GM21360 (cell line): ENCODE measurements around the gene TIMD4.
"Not testable (repeated sequence)": the region's sequence is repeated elsewhere in the genome, so short reads cannot be mapped to it uniquely, and the experiment has no call there.

ENCODE experiments used
- ATAC-seq: cut with Tn5 transposase; IDR thresholded peaks from one replicate; pipeline ENCODE4 v1.9.1; 2021; ENCODE audit warnings: mild to moderate bottlenecking, moderate library complexity; ENCODE audit not compliant: unreplicated experiment

Gene TIMD4

DNA sequence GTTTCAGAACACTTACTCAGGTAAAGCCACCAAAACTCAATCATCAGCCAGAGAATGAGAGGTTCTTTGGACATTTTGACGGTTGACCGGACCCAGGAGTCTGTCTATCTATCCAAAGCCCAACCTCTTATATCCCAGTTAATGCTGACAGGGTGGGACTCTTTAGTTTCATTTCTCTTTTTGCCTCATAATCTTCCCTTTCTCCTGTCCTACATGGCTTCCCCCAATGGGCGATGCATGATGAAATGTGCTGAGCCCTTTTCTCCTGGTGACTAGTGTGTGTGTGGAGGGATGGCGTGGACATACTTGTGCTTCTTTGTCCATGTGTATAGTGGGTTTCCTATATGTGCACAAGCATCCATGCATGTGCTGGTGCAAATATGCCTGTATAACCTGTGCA is at the start of gene TIMD4:
TIMD4 (minus strand) TSS at position 102 of the 400 bp plus-strand sequence; CDS start at position 74, 28 bp downstream.
- ATAC-seq: no peak

DNA sequence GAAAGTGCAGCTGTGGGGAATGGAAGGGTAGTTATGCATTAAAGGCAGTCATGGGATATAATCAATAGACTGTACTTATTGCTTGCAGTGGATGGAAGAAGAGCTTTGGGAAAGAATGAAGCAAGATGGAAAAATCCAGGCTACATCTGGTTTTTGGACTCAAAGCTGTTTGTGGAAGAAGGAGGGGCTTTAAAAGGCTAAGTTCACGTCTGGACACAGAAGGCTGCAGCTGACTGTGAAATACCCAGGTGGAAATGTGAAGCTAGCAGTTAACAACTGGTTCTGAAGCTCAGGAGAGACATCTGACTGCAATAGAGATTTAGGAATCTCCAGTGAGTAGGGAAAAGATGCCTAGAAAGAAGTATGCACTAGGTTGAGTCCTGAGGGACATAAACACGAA is 43.2 kb upstream of the TIMD4 start:
- ATAC-seq: no peak

DNA sequence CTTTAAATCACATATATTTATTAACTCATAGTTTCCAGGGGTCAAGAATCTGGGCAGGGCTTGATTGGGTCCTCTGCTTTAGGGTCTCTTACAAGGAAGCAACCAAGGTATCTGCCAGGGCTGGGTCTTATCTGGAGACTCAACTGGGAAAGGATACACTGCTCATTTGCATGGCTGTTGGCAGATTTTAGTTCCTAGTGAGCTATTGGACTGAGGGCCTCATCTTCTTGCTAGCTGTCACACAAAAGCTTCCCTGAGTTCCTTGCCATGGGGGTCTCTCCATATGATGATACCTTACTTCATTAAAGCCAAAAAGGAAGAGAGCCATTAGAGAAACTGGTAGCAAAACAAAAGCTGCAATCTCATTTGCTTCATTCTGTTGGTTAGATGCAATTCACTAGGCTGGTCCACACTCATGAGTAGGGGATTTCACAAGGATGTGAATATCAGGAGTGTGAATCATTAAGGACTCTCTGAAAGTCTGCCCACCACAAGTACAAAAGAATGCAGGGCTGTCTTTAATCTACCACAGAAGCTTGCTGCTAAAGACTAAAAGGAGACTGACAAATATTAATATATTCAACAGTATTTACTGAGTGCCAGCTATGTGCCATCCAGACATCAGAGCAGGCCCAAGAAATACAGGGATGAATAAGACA is 42.0 kb upstream of the TIMD4 start:
- no peak for ATAC-seq

GRCh38 chr5:156991714-156992113 is 28.7 kb upstream of the TIMD4 start:
- no peak for ATAC-seq

DNA sequence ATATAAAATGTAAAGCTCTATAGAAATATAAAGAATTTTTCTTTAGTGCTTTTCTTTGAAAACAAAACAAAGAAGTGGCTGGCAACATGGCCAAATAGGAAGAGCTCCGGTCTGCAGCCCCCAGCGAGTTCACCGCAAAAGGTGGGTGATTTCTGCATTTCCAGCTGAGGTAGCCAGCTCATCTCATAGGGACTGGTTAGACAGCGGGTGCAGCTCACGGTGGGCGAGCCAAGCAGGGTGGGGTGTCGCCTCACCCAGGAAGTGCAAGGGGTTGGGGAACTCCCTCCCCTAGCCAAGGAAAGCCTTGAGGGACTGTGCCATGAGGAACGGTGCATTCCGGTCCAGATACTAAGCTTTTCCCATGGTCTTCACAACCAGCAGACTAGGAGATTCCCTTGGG is 21.0 kb upstream of the TIMD4 start:
- no peak for ATAC-seq

DNA sequence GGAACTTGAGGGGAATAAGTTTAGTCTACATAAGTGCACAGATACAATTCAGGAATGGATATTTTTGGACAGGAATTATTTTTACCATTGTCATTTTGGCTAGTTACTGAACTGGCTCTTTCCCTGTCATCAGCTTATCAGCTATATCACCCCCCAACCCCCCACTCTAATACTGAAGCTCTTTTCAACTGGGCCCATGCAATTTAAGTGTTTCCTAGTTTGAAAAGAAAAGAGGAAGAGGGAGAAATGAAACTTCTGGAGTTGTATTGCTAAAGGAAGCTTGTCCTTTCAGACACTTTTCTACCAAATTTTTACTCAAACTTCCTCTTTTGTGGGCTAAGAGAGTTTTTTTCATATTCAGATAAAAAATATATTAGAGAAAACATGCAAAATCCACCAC is 18.5 kb upstream of the TIMD4 start:
- ATAC-seq: no peak

GRCh38 chr5:156974328-156974727 is 11.3 kb upstream of the TIMD4 start:
- ATAC-seq: no peak

- no peak for ATAC-seq
Measured at GRCh38 chr5:156971848-156972525, 9.0 kb upstream of the TIMD4 start.

- no peak for ATAC-seq
Measured at GRCh38 chr5:156971415-156971814, 8.4 kb upstream of the TIMD4 start.

DNA sequence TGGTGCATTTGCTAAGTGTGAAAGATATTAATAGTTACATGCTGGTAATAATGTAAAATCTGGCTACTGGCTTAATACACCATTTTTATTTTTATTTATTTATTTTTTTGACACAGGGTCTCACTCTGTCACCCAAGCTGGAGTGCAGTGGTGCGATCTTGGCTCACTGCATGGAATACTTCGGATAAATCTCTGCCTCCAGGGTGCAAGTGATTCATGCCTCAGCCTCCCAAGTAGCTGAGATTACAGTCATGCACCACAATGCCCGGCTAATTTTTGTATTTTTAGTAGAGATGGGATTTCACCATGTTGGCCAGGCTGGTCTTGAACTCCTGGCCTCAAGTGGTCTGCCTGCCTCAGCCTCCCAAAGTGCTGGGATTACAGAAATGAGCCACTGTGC is 4.4 kb upstream of the TIMD4 start:
- ATAC-seq: not testable (repeated sequence)

DNA sequence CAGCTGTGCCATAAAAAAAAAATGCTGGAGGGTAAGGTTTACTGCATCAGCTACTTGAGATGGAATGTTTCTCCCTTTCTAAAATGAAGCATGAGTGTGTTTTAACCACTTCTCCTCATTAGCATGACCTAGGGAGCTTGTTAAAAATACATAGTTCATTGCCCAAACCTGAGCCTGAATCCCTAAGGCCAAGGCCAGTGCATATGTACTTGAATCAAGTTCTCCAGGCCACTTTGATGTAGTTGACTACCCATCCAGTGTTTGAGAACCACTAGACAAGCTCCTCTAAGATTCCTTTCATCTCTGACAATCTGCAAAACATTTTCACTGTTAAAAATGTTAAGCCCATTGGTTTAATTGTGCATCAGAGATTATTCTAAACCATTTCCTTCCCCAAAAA is 6.7 kb downstream of the TIMD4 start:
- ATAC-seq: no peak

DNA sequence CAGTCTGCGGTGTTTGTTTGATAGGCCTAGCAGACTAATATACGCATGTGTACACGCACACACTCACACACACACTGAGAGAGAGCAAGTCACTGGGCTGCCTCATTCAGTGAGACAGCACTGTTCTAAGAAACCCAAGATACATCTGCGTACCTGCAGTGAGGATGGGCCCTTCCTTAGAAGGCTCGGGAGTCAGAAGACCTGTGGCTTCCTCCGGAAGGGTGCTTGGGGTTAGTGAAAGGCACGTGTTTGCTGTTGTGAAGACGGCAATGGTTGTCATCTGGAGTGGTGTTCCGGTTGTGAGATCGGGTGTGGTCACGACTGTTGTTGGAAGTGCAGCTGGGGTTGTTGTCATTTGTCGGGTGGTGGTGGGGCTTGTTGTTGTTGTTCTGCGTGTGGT is 11.7 kb downstream of the TIMD4 start:
- ATAC-seq: no peak

GRCh38 chr5:156950716-156951115 is 12.3 kb downstream of the TIMD4 start:
- no peak for ATAC-seq

- ATAC-seq: no peak
Measured at GRCh38 chr5:156949424-156949823, 13.6 kb downstream of the TIMD4 start.

GRCh38 chr5:156947925-156948324 is 15.1 kb downstream of the TIMD4 start:
- ATAC-seq: no peak

DNA sequence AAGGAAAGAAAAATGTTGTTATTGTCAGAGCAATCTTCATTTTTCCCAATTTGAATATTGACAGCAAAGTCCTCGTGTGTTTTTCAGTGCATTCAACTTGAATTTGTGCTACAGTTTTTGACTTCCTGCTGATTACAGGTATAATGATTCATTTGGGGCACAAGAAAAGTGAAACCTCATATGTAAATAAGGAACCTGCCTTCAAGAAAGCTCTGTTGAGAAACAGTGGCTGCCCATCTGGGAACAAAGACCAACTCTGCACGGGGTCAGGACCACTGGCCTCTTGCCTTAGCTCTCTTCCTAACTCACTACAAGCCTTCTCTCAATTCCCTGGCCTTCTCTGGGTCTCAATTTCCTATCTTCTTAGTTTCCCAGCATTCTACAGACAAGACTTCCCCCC is 21.0 kb downstream of the TIMD4 start:
- ATAC-seq: peak; percentile 94

DNA sequence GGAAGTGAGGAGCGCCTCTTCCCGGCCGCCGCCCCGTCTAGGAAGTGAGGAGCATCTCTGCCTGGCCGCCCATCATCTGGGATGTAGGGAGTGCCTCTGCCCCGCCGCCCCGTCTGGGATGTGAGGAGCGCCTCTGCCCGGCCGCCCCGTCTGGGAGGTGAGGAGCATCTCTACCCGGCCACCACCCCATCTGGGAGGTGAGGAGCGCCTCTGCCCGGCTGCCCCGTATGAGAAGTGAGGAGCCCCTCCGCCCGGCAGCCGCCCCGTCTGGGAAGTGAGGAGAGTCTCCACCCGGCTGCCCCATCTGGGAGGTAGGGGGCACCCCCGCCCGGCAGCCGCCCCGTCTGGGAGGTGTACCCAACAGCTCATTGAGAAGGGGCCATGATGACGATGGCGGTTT is 22.6 kb downstream of the TIMD4 start:
- ATAC-seq: not testable (repeated sequence)

DNA sequence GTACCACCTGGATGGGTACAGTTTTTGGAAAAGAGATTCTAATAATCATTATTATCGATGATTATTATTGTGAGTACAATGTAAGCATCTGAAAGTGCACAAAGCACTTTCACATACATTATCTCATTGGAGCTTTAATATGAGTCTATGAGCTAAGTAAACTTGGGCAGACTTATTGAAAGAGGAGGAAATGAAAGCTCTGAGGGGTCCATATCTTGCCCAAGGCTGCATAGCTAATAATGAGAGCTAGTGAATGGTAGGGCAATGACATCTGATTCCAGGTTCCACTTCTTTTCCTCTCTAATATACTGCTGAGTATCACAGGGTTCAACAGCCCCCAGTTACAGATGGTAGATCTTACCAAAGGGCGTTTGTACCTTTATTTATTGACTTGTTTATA is 26.1 kb downstream of the TIMD4 start:
- ATAC-seq: no peak

DNA sequence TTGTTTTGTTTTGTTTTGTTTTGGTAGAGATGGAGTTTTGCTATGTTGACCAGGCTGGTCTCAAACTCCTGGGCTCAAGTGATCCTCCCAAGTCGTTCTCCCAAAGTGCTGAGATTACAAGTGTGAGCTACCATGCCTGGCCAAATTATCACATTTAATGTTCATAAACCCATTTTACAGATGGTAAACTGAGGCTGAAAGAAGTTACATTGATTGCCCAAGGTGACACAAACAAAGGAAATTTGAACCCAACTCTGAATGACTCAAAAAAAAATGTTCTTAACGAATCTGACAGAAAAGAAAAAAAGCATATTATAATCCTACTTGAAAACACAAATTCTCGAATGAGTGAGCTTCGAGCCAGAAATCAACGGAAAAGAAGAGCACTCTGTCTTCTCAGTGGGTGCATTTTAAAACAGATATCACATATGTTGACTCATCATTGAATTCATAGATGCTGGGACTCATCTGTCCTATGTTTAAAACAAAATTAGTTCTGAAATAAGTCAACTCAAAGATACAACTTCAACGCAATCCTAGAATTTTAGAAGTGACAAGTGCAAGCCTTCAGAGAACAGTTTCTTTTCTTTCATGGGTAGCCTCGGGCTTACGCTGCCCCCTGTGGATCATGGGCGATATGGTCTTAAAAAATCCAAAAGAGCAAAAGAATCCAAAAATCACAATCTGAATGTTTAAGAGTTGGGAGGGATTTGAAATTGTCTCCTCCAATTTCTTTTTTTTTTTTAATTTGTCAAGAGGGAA is 28.4 kb downstream of the TIMD4 start:
- no peak for ATAC-seq

DNA sequence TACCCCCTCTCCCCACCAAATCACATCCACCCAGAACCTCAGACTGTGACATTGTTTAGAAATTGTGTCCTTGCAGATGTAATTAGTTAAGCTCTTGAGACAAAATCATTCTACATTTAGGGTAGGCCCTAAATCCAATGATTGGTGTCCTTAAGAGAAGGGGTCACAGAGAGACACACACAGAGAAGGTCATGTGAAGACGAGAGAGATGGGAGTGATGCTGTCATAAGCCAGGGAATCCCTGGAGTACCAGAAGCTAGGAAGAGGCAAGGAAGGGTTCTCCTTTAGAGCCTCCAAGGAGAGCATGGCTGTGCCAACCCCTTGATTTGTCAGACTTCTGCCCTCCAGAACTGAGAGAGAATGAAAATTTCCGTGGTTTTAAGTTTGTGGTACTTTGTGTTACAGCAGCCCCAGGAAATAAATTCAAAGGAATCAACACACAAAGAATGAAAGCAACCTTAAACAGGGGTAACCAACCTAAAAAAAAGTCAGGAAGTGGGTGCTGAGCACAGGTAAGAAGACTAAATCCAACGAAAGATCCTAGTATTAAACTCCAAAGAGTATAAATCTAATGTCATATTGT is 33.6 kb downstream of the TIMD4 start:
- no peak for ATAC-seq

GRCh38 chr5:156927545-156927944 is 35.5 kb downstream of the TIMD4 start:
- ATAC-seq: no peak

- not testable (repeated sequence) for ATAC-seq
Measured at GRCh38 chr5:156925767-156926166, 37.3 kb downstream of the TIMD4 start.
